SK-N-MC (cell line): Measurements from ENCODE around the gene HS3ST4.

Source experiments
- DNase-seq: peaks from one replicate; pipeline ENCODE4 v3.0.0-alpha.2; 2011; ENCODE audit warnings: low read depth, low spot score
- H3K27ac ChIP-seq: fragments of 200-600 bp; sonication (generic); 2 replicates; pipeline ENCODE4 v1.5.1; 2016; ENCODE audit warnings: mixed run types
- H3K36me3 ChIP-seq: fragments of 200-600 bp; sonication (generic); 2 replicates; pipeline ENCODE4 v1.6.1; 2017; ENCODE audit warnings: antibody characterized with exemption, low read length, mixed read lengths; ENCODE audit not compliant: insufficient read depth
- H3K4me3 ChIP-seq: fragments of 200-600 bp; sonication (generic); 2 replicates; pipeline ENCODE4 v1.5.1; 2016
- H3K9ac ChIP-seq: fragments of 200-600 bp; sonication (generic); 2 replicates; pipeline ENCODE4 v1.8.0; 2017; ENCODE audit warnings: mixed run types, mixed read lengths; ENCODE audit not compliant: insufficient read length
- H3K9me3 ChIP-seq: fragments of 200-600 bp; sonication (generic); 2 replicates; pipeline ENCODE4 v1.6.1; 2017; ENCODE audit warnings: low read depth, mild to moderate bottlenecking, antibody characterized with exemption, low read length, moderate library complexity, mixed read lengths
- EZH2 ChIP-seq: fragments of 200-600 bp; sonication (generic); IDR thresholded peaks from one replicate; pipeline ENCODE4 v1.6.1; 2017; ENCODE audit warnings: antibody characterized with exemption
- FOXP2 ChIP-seq: optimal IDR thresholded peaks from 2 replicates; pipeline ENCODE3; 2011; ENCODE audit warnings: mild to moderate bottlenecking, moderate library complexity; ENCODE audit not compliant: insufficient read depth; ENCODE audit errors: extremely low read length, control extremely low read depth
- POLR2AphosphoS5 ChIP-seq: IDR thresholded peaks from 2 replicates; pipeline ENCODE4 v1.6.1; 2012; ENCODE audit warnings: mild to moderate bottlenecking, low read depth, low read length, borderline replicate concordance

The HS3ST4 gene

GRCh38 chr16:25854141-25854540 lies 162.4 kb downstream of the HS3ST4 start:
- Histone ChIP-seq H3K4me3 (no peak overlapping the region), H3K9ac (no peak overlapping the region), H3K36me3 (no peaks in the 10 kb centered on the region), H3K27ac (no peak overlapping the region), H3K9me3 (no peaks in the 10 kb centered on the region)
- DNase-seq, result no peak
- TF ChIP-seq FOXP2 (no peak), POLR2AphosphoS5 (no peak), EZH2 (no peak)

GRCh38 chr16:25855063-25855462 lies 163.3 kb downstream of the HS3ST4 start:
- Histone ChIP-seq H3K4me3 (no peak overlapping the region), H3K27ac (no peak overlapping the region), H3K36me3 (no peaks in the 10 kb centered on the region), H3K9me3 (no peaks in the 10 kb centered on the region), H3K9ac (no peak overlapping the region)
- no peak for DNase-seq
- TF ChIP-seq FOXP2 (no peak), EZH2 (no peak), POLR2AphosphoS5 (no peak)

- Histone ChIP-seq H3K4me3 (no peak overlapping the region), H3K27ac (no peak overlapping the region), H3K9ac (no peak overlapping the region), H3K36me3 (no peaks in the 10 kb centered on the region), H3K9me3 (no peaks in the 10 kb centered on the region)
- DNase-seq, result no peak
- no peak for TF ChIP-seq POLR2AphosphoS5
- TF ChIP-seq EZH2, result no peak
- TF ChIP-seq FOXP2, result no peak
These were observed 164.1 kb downstream of the HS3ST4 start for GRCh38 chr16:25855818-25856217.

- TF ChIP-seq POLR2AphosphoS5 (no peak), FOXP2 (no peak), EZH2 (no peak)
- no peak overlapping the region for H3K9ac ChIP-seq
- no peaks in the 10 kb centered on the region for H3K9me3 ChIP-seq
- DNase-seq, result no peak
- H3K36me3 ChIP-seq, result peaks cover 4% of the 10 kb centered on the region; the same call in 1 of the 2 replicates
- no peak overlapping the region for H3K27ac ChIP-seq
- H3K4me3 ChIP-seq, result no peak overlapping the region
These were observed 167.9 kb downstream of the HS3ST4 start for GRCh38 chr16:25859645-25860044.

GRCh38 chr16:25867041-25867440 lies 175.3 kb downstream of the HS3ST4 start:
- peaks cover 11% of the 10 kb centered on the region; the same call in 1 of the 2 replicates for H3K36me3 ChIP-seq
- no peak for TF ChIP-seq FOXP2
- no peak for TF ChIP-seq EZH2
- H3K9ac ChIP-seq, result no peak overlapping the region
- 0 out of 2 replicates have a peak, but pooled peaks cover 4% of the 10 kb centered on the region for H3K9me3 ChIP-seq
- H3K4me3 ChIP-seq, result no peak overlapping the region
- no peak for DNase-seq
- no peak overlapping the region for H3K27ac ChIP-seq

GRCh38 chr16:25868106-25868505 lies 176.3 kb downstream of the HS3ST4 start:
- TF ChIP-seq EZH2 (no peak), POLR2AphosphoS5 (no peak), FOXP2 (no peak)
- Histone ChIP-seq H3K9ac (no peak overlapping the region), H3K36me3 (peaks cover 7% of the 10 kb centered on the region; the same call in 1 of the 2 replicates), H3K4me3 (no peak overlapping the region), H3K9me3 (0 out of 2 replicates have a peak, but pooled peaks cover 4% of the 10 kb centered on the region), H3K27ac (no peak overlapping the region)
- no peak for DNase-seq

- Histone ChIP-seq H3K27ac (no peak overlapping the region), H3K9ac (no peak overlapping the region), H3K36me3 (peaks cover 7% of the 10 kb centered on the region; the same call in 1 of the 2 replicates), H3K4me3 (no peak overlapping the region), H3K9me3 (0 out of 2 replicates have a peak, but pooled peaks cover 4% of the 10 kb centered on the region)
- DNase-seq, result no peak
- TF ChIP-seq FOXP2 (no peak), EZH2 (no peak), POLR2AphosphoS5 (no peak)
These were observed 177.1 kb downstream of the HS3ST4 start for GRCh38 chr16:25868706-25869370.

- TF ChIP-seq POLR2AphosphoS5, result no peak
- Histone ChIP-seq H3K4me3 (no peak overlapping the region), H3K9me3 (no peaks in the 10 kb centered on the region), H3K36me3 (no peaks in the 10 kb centered on the region), H3K9ac (no peak overlapping the region), H3K27ac (no peak overlapping the region)
- DNase-seq, result no peak
These were observed 180.8 kb downstream of the HS3ST4 start for GRCh38 chr16:25872369-25873070.
